ENCODE results near the gene DIRAS1. TPM values are rescaled to one million over a fixed set of nuclear protein-coding genes. Genes with fewer than 3 reads are reported as not detected.

The DIRAS1 gene
- total and polyA plus RNA-seq, 2 donors (not counting 1 experiment from before 2014, with no cell fraction given), result 5.2 to 19.0 TPM

DNA sequence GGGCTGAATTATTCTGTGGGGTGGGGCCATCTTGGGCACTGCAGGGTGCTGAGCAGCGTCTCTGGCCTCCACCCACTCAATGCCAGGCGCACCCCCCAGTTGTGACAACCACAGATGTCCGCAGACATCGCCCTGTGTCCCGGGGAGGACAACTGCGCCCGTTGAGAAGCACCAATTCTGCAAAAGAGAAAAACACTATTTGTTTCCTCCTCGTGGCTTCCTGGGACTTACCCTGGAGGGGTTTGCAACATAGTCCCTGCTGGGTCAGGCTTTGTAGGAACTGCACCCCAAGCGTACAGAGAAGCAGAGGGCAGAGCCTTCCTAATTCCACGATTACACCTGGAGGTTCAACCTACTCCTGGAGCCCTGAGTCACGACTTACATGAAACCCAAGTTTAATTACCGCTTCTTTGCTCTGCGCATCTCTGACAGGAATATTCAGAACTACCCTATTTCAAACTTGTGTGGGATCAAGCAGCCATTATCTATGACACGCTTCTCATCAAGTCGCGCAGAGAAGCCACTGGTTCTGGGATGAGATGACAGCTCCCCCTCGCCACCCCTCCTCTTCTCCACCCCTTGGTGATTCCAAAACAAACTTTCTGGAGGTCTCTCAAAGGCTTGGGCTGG lies 29.8 kb upstream of the DIRAS1 start:
- peaks cover 10% of the 10 kb centered on the region for H3K36me3 ChIP-seq (ENCODE audit: control insufficient read depth, insufficient read depth, low read length)
- H3K27ac ChIP-seq (ENCODE audit: insufficient read depth, low read length), result no peak overlapping the region
- H3K9ac ChIP-seq (ENCODE audit: insufficient read depth, low read length), result no peak overlapping the region
- H3K79me2 ChIP-seq (ENCODE audit: control insufficient read depth, insufficient read depth, low read length), result no peaks in the 10 kb centered on the region
- H4K20me1 ChIP-seq (ENCODE audit: control insufficient read depth, extremely low read depth, insufficient read depth, low read length), result no peaks in the 10 kb centered on the region
- no peaks in the 10 kb centered on the region for H3K9me3 ChIP-seq (ENCODE audit: control insufficient read depth, insufficient read depth, low read depth, low read length)
- H3K4me3 ChIP-seq (replicated peaks in 1 of 4; ENCODE audit: control extremely low read depth in 1 of 4, insufficient read depth in 1 of 4, low read depth in 3 of 4, low read length in 4 of 4), result no peak overlapping the region
- H2AFZ ChIP-seq (ENCODE audit: low read length), result no peak overlapping the region
- H3K27me3 ChIP-seq (ENCODE audit: control insufficient read depth, insufficient read depth, low read length), result no peaks in the 10 kb centered on the region
- TF ChIP-seq, protein P1, sequence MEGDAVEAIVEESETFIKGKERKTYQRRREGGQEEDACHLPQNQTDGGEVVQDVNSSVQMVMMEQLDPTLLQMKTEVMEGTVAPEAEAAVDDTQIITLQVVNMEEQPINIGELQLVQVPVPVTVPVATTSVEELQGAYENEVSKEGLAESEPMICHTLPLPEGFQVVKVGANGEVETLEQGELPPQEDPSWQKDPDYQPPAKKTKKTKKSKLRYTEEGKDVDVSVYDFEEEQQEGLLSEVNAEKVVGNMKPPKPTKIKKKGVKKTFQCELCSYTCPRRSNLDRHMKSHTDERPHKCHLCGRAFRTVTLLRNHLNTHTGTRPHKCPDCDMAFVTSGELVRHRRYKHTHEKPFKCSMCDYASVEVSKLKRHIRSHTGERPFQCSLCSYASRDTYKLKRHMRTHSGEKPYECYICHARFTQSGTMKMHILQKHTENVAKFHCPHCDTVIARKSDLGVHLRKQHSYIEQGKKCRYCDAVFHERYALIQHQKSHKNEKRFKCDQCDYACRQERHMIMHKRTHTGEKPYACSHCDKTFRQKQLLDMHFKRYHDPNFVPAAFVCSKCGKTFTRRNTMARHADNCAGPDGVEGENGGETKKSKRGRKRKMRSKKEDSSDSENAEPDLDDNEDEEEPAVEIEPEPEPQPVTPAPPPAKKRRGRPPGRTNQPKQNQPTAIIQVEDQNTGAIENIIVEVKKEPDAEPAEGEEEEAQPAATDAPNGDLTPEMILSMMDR (conservative IDR thresholded peaks at IDR 0.05 in 1 of 2, IDR thresholded peaks at IDR 0.05 in 1 of 2; ENCODE audit: low read depth in 1 of 2, low read length in 2 of 2), result no peak
- no peak for TF ChIP-seq EZH2 (IDR thresholded peaks at IDR 0.05; ENCODE audit: low read length, missing control alignments)
- H3K4me2 ChIP-seq (ENCODE audit: extremely low read depth, insufficient read depth, low read length), result no peak overlapping the region
- no peaks in the 10 kb centered on the region for H3K4me1 ChIP-seq (ENCODE audit: control insufficient read depth, extremely low read depth, insufficient read depth, low read length)
- no peak for DNase-seq (ENCODE audit: low read depth in 2 of 2)

DNA sequence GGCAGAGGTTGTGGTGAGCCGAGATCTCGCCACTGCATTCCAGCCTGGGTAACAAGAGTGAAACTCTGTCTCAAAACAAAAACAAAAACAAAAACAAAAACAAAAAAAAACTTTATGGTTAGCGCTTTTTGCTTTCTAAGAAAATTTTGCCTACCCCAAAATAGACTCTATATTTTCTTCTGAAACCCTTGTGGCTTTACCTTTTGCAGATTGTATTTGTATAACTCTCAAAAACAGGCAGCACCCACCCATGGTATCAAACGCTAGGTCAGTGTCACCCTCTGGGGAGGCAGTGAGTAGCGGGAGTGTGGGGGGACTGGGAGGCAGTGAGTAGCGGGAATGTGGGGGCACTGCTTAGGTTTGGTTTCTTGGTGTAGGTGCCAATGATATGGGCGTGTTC lies 26.2 kb upstream of the DIRAS1 start:
- Histone ChIP-seq H3K4me2 (ENCODE audit: extremely low read depth, insufficient read depth, low read length) (no peak overlapping the region), H3K9me3 (ENCODE audit: control insufficient read depth, insufficient read depth, low read depth, low read length) (no peaks in the 10 kb centered on the region)

DNA sequence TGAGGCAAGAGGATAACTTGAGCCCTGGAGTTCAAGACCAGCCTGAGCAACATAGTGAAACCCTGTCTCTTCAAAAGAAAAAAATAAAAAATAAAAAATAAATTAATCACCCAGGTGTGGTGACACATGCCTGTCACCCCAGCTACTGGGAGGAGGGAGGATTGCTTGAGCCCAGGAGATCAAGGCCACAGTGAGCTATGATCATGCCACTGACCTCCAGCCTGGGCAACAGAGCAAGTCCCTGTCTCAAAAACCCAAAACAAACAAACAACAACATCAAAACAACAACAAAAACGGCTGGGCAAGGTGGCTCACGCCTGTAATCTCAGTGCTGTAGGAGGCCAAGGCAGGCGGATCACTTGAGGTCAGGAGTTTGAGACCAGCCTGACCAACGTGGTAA lies 22.9 kb upstream of the DIRAS1 start:
- Histone ChIP-seq H3K27me3 (ENCODE audit: control insufficient read depth, insufficient read depth, low read length) (no peaks in the 10 kb centered on the region), H3K36me3 (ENCODE audit: control insufficient read depth, insufficient read depth, low read length) (no peaks in the 10 kb centered on the region), H4K20me1 (ENCODE audit: control insufficient read depth, extremely low read depth, insufficient read depth, low read length) (no peaks in the 10 kb centered on the region), H3K4me1 (ENCODE audit: control insufficient read depth, extremely low read depth, insufficient read depth, low read length) (peaks cover 2% of the 10 kb centered on the region), H3K79me2 (ENCODE audit: control insufficient read depth, insufficient read depth, low read length) (peaks cover 3% of the 10 kb centered on the region), H3K4me3 (replicated peaks in 1 of 4; ENCODE audit: control extremely low read depth in 1 of 4, insufficient read depth in 1 of 4, low read depth in 3 of 4, low read length in 4 of 4) (no peak overlapping the region), H3K9me3 (ENCODE audit: control insufficient read depth, insufficient read depth, low read depth, low read length) (no peaks in the 10 kb centered on the region), H3K9ac (ENCODE audit: insufficient read depth, low read length) (no peak overlapping the region), H2AFZ (ENCODE audit: low read length) (no peak overlapping the region), H3K4me2 (ENCODE audit: extremely low read depth, insufficient read depth, low read length) (no peak overlapping the region), H3K27ac (ENCODE audit: insufficient read depth, low read length) (no peak overlapping the region)
- DNase-seq (ENCODE audit: low read depth in 2 of 2), result no peak
- TF ChIP-seq, protein P1 (conservative IDR thresholded peaks at IDR 0.05 in 1 of 2, IDR thresholded peaks at IDR 0.05 in 1 of 2; ENCODE audit: low read depth in 1 of 2, low read length in 2 of 2), result no peak
- no peak for TF ChIP-seq EZH2 (IDR thresholded peaks at IDR 0.05; ENCODE audit: low read length, missing control alignments)

More for the DNA sequence above, 26.2 kb upstream of the DIRAS1 start:
- TF ChIP-seq, protein P1 (conservative IDR thresholded peaks at IDR 0.05 in 1 of 2, IDR thresholded peaks at IDR 0.05 in 1 of 2; ENCODE audit: low read depth in 1 of 2, low read length in 2 of 2), result no peak
- no peak for TF ChIP-seq EZH2 (IDR thresholded peaks at IDR 0.05; ENCODE audit: low read length, missing control alignments)
- no peak overlapping the region for H3K4me3 ChIP-seq (replicated peaks in 1 of 4; ENCODE audit: control extremely low read depth in 1 of 4, insufficient read depth in 1 of 4, low read depth in 3 of 4, low read length in 4 of 4)
- no peaks in the 10 kb centered on the region for H3K27me3 ChIP-seq (ENCODE audit: control insufficient read depth, insufficient read depth, low read length)
- H2AFZ ChIP-seq (ENCODE audit: low read length), result no peak overlapping the region
- no peak for DNase-seq (ENCODE audit: low read depth in 2 of 2)
- no peak overlapping the region for H3K27ac ChIP-seq (ENCODE audit: insufficient read depth, low read length)
- H4K20me1 ChIP-seq (ENCODE audit: control insufficient read depth, extremely low read depth, insufficient read depth, low read length), result no peaks in the 10 kb centered on the region
- H3K4me1 ChIP-seq (ENCODE audit: control insufficient read depth, extremely low read depth, insufficient read depth, low read length), result no peaks in the 10 kb centered on the region
- H3K9ac ChIP-seq (ENCODE audit: insufficient read depth, low read length), result no peak overlapping the region
- H3K36me3 ChIP-seq (ENCODE audit: control insufficient read depth, insufficient read depth, low read length), result no peaks in the 10 kb centered on the region
- H3K79me2 ChIP-seq (ENCODE audit: control insufficient read depth, insufficient read depth, low read length), result no peaks in the 10 kb centered on the region

Data from fibroblast of lung (primary cell).